ENCODE data around the gene GRAMD1B.

Gene GRAMD1B

DNA sequence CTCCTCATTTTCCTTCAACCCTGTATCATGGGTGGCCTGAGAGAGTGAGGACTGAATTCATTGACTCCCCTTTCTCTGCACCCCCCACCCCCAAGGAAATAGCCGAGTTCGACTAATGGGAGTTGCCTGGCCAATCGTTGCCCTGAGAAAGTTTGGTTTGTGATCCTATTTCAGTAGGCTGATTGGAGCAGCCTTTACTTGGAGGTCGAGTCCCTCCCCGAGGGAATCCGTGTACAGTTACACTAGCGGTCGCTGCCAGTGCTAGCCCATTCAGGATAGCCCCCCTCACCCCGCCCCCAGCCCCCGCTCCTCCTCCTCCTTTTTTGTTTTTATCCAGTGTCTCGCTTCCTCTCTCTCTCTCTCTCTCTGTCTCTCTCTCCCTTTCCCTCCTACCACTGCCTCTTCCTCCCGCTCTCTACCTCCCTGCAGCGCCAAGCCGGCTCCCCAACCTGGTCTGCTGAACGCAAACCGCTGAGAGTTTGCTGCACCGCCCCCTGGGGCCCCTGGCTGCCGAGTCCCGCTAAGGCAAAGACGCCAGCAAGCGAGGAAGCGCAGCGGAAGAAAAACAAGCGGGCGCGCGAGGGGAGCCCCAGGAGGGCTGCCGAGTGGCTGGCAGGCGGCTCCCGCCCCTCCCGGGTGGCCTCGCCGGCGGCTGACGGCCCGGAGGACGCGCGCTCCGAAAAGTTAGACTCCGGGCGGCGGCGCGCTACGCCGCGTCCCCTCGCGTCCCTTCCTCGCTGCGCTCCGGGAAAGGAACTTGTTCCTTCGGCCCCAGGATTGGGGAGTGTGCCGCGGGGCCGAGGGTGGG is at the start of gene GRAMD1B:
Gene GRAMD1B (plus strand): TSS at position 357 of the 808 bp plus-strand sequence. CDS start 524 bp downstream, outside the sequence.
- ChIA-PET CTCF (interaction anchor here (0.8 to 5.1 kb wide), 4 partner anchors 8 to 33 kb away, joined by 3 to 58 read pairs (median 8); no protein-coding TSS in a partner anchor), POLR2A (interaction anchor here (0.7 to 0.9 kb wide), 2 partner anchors 24 to 45 kb away, joined by 3 read pairs; no protein-coding TSS in a partner anchor)
- peak; percentile 71 for DNase-seq (ENCODE audit: low read depth, low spot score)
- TF ChIP-seq, protein P1, sequence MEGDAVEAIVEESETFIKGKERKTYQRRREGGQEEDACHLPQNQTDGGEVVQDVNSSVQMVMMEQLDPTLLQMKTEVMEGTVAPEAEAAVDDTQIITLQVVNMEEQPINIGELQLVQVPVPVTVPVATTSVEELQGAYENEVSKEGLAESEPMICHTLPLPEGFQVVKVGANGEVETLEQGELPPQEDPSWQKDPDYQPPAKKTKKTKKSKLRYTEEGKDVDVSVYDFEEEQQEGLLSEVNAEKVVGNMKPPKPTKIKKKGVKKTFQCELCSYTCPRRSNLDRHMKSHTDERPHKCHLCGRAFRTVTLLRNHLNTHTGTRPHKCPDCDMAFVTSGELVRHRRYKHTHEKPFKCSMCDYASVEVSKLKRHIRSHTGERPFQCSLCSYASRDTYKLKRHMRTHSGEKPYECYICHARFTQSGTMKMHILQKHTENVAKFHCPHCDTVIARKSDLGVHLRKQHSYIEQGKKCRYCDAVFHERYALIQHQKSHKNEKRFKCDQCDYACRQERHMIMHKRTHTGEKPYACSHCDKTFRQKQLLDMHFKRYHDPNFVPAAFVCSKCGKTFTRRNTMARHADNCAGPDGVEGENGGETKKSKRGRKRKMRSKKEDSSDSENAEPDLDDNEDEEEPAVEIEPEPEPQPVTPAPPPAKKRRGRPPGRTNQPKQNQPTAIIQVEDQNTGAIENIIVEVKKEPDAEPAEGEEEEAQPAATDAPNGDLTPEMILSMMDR (IDR thresholded peaks at IDR 0.05; ENCODE audit: insufficient read depth, low read length, missing control alignments) = peak; percentile 44
- peak within 1 kb of the TSS; percentile 89 for H3K4me3 ChIP-seq (ENCODE audit: low read depth, low read length)

DNA sequence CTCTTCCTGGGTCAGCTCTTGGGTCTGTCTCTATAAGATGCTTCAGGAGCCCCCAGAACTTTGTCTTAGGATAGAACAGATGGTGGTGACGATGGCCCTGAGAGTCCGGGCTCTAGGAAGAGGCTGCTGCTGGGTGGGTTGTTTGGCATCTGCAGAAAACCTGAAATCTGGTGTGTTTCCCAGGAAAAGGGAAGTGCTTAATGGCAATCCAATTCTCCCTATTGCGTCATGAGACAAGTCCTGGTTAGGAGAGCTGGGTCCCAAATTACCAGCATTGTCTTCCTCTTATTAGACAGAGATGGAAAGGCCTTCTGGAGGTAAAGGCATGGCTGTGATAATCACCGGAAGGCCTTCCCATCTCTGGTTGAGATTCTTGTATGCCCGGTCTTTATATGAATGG is 48.9 kb upstream of the GRAMD1B start:
- ChIA-PET CTCF (interaction anchor here (3.5 kb wide), 1 partner anchor 26 kb away, joined by 12 read pairs; no protein-coding TSS in a partner anchor), POLR2A (no interaction called here)
- DNase-seq (ENCODE audit: low read depth, low spot score) = no peak

DNA sequence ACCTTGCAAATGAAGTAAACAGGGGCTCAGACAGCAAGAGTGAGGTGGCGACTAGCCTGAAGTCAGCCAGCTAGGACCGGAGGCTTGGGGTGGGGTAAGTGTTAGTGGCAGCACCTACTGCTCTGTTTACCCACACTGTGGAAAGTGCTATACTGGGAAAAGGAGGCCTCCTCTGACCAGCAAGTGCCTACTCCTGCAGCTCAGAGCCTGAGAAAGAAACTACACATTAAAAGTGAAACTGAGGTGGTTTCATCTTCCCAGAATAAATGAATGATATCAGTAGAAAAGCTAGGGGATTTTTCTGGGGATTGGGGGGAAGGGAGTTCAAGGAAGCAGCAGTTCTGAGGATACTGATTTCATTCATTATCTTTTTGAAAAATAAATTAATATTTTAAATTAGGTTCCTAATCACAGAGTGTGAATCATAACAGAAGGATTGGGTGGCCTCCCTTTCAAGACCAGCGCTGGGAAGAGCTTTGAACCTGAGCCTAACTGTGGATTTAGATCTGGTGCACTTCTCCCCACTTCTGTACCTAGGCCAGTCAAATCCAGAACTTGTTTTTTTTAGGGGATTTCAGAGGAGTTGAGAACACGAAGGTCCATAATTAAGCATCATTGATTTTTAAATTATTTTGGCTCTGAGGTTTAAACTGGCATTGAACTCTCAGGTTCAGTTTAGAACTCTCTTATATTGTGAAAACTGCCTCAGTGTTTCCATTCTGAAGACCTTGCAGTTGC is 48.1 kb upstream of the GRAMD1B start:
- ChIA-PET CTCF (interaction anchor here (3.5 kb wide), 1 partner anchor 26 kb away, joined by 12 read pairs; no protein-coding TSS in a partner anchor), POLR2A (no interaction called here)
- no peak overlapping the region for H3K4me3 ChIP-seq (ENCODE audit: low read depth, low read length)
- TF ChIP-seq, protein P1 (IDR thresholded peaks at IDR 0.05; ENCODE audit: insufficient read depth, low read length, missing control alignments) = no peak
- no peak for DNase-seq (ENCODE audit: low read depth, low spot score)

More for the DNA sequence above, 48.9 kb upstream of the GRAMD1B start:
- no peak overlapping the region for H3K4me3 ChIP-seq (ENCODE audit: low read depth, low read length)
- TF ChIP-seq, protein P1 (IDR thresholded peaks at IDR 0.05; ENCODE audit: insufficient read depth, low read length, missing control alignments) = no peak

DNA sequence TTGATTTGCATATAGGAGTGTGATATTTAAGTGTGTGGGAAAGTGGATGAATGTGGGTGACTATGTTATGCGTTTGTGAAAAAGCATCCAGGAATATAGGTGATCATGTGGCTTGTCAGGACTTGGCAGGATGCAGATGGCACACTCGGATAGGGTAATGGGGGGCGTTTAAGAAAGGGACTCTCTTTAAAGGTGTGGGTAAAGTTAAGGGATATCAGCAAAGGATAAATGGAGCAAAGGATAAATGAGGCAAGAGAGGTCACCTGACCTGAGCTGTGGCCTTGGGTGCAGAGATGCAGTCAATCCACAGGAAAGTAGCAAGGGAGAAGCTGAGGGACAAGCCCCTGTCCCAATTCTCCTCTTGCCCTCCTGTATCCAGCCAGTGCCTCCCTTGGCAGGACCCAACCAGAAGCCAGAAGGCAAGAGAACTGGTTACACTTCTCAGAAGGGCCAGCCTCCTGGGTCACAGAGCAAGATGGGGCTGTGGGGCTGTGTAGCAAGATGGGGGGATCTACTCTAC is 47.5 kb upstream of the GRAMD1B start:
- no peak overlapping the region for H3K4me3 ChIP-seq (ENCODE audit: low read depth, low read length)
- POLR2A ChIA-PET = no interaction called here
- CTCF ChIA-PET = no interaction called here
- DNase-seq (ENCODE audit: low read depth, low spot score) = no peak
- TF ChIP-seq, protein P1 (IDR thresholded peaks at IDR 0.05; ENCODE audit: insufficient read depth, low read length, missing control alignments) = no peak

DNA sequence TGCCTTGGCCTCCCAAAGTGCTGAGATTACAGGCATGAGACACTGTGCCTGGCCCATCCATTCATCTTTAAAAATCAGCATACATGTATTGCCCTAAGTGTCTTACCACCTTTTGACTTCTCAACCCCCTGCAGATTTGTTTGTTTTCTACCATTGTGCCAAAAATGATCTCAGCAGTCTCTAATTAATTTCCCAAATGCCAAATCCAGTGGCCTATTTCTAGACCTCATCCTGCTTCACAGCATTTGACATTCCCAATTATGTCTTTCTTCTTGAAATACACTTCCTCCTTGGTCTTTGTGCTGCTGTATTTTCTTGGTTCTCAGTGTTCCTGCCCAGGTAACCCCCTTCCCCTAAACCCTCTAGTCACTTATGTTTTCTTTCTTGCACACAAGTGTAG is 46.0 kb upstream of the GRAMD1B start:
- TF ChIP-seq, protein P1 (IDR thresholded peaks at IDR 0.05; ENCODE audit: insufficient read depth, low read length, missing control alignments) = no peak
- ChIA-PET CTCF (no interaction called here), POLR2A (no interaction called here)
- no peak for DNase-seq (ENCODE audit: low read depth, low spot score)
- no peak overlapping the region for H3K4me3 ChIP-seq (ENCODE audit: low read depth, low read length)

Measured in AG04449 (cell line).